Fibroblast of the aortic adventitia (primary cell): Measurements from ENCODE around the gene PNRC1. TPM values are rescaled to one million over a fixed set of nuclear protein-coding genes. Genes with fewer than 3 reads are reported as not detected.
A peak's percentile ranks its signal among the peaks of the same experiment; 100 is the strongest.
"Not testable (repeated sequence)": the region's sequence is repeated elsewhere in the genome, so short reads cannot be mapped to it uniquely, and the experiment has no call there.

ENCODE experiments used
- DNase-seq: peaks from one replicate; pipeline ENCODE4 v3.0.0-alpha.2; 2010; ENCODE audit warnings: low read depth
- H3K4me3 ChIP-seq: 2 replicates; pipeline ENCODE4 v1.5.1; 2011; ENCODE audit warnings: low read depth, mild to moderate bottlenecking, control low read depth, low read length, moderate library complexity
- CTCF ChIP-seq: IDR thresholded peaks from 2 replicates; pipeline ENCODE4 v1.5.1; 2011; ENCODE audit warnings: mild to moderate bottlenecking, low read length, control low read depth, inconsistent platforms; ENCODE audit not compliant: insufficient read depth
- total RNA-seq: library from RNA; depleted of rRNA; stranded (reverse); fragments of >200 nt; gene quantifications from 2 replicates; pipeline ENCODE4 v1.2.3, GENCODE V29; 2012; ENCODE audit warnings: low replicate concordance

The PNRC1 gene
- total RNA-seq = 92.3 and 138 TPM in 2 replicates

- H3K4me3 ChIP-seq = peak within 1 kb of the TSS; percentile 90
- TF ChIP-seq CTCF = no peak
- DNase-seq = peak; percentile 100
Measured at GRCh38 chr6:89080281-89081128, at the start of gene PNRC1. Gene PNRC1 (plus strand): TSS chr6:89080751. CDS start chr6:89080895, 144 bp downstream.

- H3K4me3 ChIP-seq = no peak overlapping the region
- peak; percentile 63 for DNase-seq
Measured at GRCh38 chr6:89032599-89032998, 48.0 kb upstream of the PNRC1 start.

GRCh38 chr6:89033461-89033860, 47.1 kb upstream of the PNRC1 start:
- no peak overlapping the region for H3K4me3 ChIP-seq
- no peak for DNase-seq
- no peak for TF ChIP-seq CTCF

More at GRCh38 chr6:89032599-89032998, 48.0 kb upstream of the PNRC1 start:
- TF ChIP-seq CTCF = peak; percentile 39

GRCh38 chr6:89034116-89034515, 46.4 kb upstream of the PNRC1 start:
- DNase-seq = not testable (repeated sequence)

GRCh38 chr6:89034586-89035251, 45.8 kb upstream of the PNRC1 start:
- peak; percentile 96 for DNase-seq
- TF ChIP-seq CTCF = no peak
- peak overlapping the region; percentile 45 for H3K4me3 ChIP-seq

More at GRCh38 chr6:89034116-89034515, 46.4 kb upstream of the PNRC1 start:
- not testable (repeated sequence) for H3K4me3 ChIP-seq

- DNase-seq = peak; percentile 100
- no peak for TF ChIP-seq CTCF
- H3K4me3 ChIP-seq = peak overlapping the region; percentile 45
Measured at GRCh38 chr6:89035252-89036101, 45.1 kb upstream of the PNRC1 start.
